ENCODE data around the gene PDHA1. TPM values are rescaled to one million over a fixed set of nuclear protein-coding genes. Genes with fewer than 3 reads are reported as not detected.

The PDHA1 gene
- total and polyA plus RNA-seq, 9 of the 15 experiments (the other 6 are each of a cell fraction or from before 2014, with no cell fraction given) = 352 to 882 (median 446) TPM

- no peak for TF ChIP-seq PREB (CRISPR knock-in tag; IDR thresholded peaks at IDR 0.05)
- TF ChIP-seq ARID3A (IDR thresholded peaks at IDR 0.05; ENCODE audit: borderline replicate concordance, low read depth, low read length) = peak; percentile 78; the same call in 1 of the 2 replicates
Observed at GRCh38 chrX:19334945-19335626, 8.6 kb upstream of the PDHA1 start (continued).

GRCh38 chrX:19342331-19342906, 1.3 kb upstream of the PDHA1 start:
- peak overlapping the region; percentile 66 to 88; a peak in 2 of 4 replicates for H3K9ac ChIP-seq (ENCODE audit: insufficient read depth in 1 of 2, low read depth in 2 of 2, low read length in 2 of 2)
- peaks cover 38% of the 10 kb centered on the region for H3K79me2 ChIP-seq (ENCODE audit: control insufficient read depth, insufficient read depth, low read length)
- FAIRE-seq (peak; percentile 85), ATAC-seq (no peak), DNase-seq (ENCODE audit: extremely low read depth in 1 of 4, low spot score in 3 of 4) (peak in 2 of 4 experiments; percentile 15 to 56)
- H3K27me3 ChIP-seq (ENCODE audit: control insufficient read depth in 2 of 2, insufficient read depth in 2 of 2, low read length in 2 of 2) = no peaks in the 10 kb centered on the region; a peak in 1 of 5 replicates
- TF ChIP-seq CTCF (IDR thresholded peaks at IDR 0.05 in 2 of 3, conservative IDR thresholded peaks at IDR 0.05 in 1 of 3; ENCODE audit: insufficient read depth in 2 of 3, low read depth in 1 of 3, low read length in 3 of 3) (0 out of 6 replicates have a peak, but pooled peaks of 1 of the 3 experiments have one; percentile 7), YY1 (IDR thresholded peaks at IDR 0.05; ENCODE audit: borderline replicate concordance in 1 of 3, control insufficient read depth in 1 of 3, extremely low read depth in 1 of 3, insufficient read depth in 3 of 3, insufficient read length in 1 of 3, insufficient replicate concordance in 2 of 3, low read depth in 1 of 3, low read length in 2 of 3) (peak in 1 of 3 experiments; percentile 8), SPI1 (IDR thresholded peaks at IDR 0.05; ENCODE audit: borderline replicate concordance, low read depth, low read length) (0 out of 2 replicates have a peak, but pooled peaks have one; percentile 15), HMBOX1 (IDR thresholded peaks at IDR 0.05) (peak; percentile 23; the same call in 1 of the 2 replicates), ZNF551 (CRISPR knock-in tag; IDR thresholded peaks at IDR 0.05) (no peak), NFIC (IDR thresholded peaks at IDR 0.05) (peak; percentile 92), ATF1 (CRISPR knock-in tag; IDR thresholded peaks at IDR 0.05) (no peak), ATF1 (tag; IDR thresholded peaks at IDR 0.05) (no peak)
- no peaks in the 10 kb centered on the region for H4K20me1 ChIP-seq (replicated peaks; ENCODE audit: control insufficient read depth, insufficient read depth, low read length)
- H3K4me1 ChIP-seq (replicated peaks in 1 of 2; ENCODE audit: control insufficient read depth in 2 of 2, insufficient read depth in 2 of 2, low read length in 2 of 2) = peaks cover 8 to 20% of the 10 kb centered on the region in 2 experiments; a peak in 3 of 5 replicates
- H3K4me3 ChIP-seq = no peak overlapping the region
- ChIA-PET CTCF (ENCODE audit: low intra/inter-chr PET ratio) (no interaction called here), POLR2A (interaction anchor here (0.6 kb wide), 1 partner anchor 9 kb away, joined by 3 read pairs; no protein-coding TSS in a partner anchor)
- intact Hi-C loops (cut with micrococcal nuclease) = no loop called here
- H2AFZ ChIP-seq (ENCODE audit: low read depth, low read length) = peak overlapping the region; percentile 97
- peaks cover 20% of the 10 kb centered on the region; the same call in 2 of the 3 replicates for H3K36me3 ChIP-seq (ENCODE audit: control insufficient read depth, insufficient read depth, low read length)
- BruUV-seq (replicated peaks) = no TSS peak
- H3K4me2 ChIP-seq (ENCODE audit: insufficient read depth, low read length) = peak overlapping the region; percentile 89
- peak overlapping the region; percentile 71 for H3K27ac ChIP-seq (ENCODE audit: extremely low read depth, low read depth, low read length)
- in situ Hi-C loops (cut with MboI) = no loop called here
- no peaks in the 10 kb centered on the region for H3K9me1 ChIP-seq (ENCODE audit: control insufficient read depth, insufficient read depth, low read length)
- WGBS (ENCODE audit: insufficient coverage, low coverage, missing lambda C conversion rate) = 17% methylated on average over 6 of the region's 6 CpGs
- H3K9me3 ChIP-seq (replicated peaks; ENCODE audit: control insufficient read depth, insufficient read depth, low read depth, low read length) = no peaks in the 10 kb centered on the region

Data from K562 (cell line).